ENCODE measurements around the gene CMPK1.

The CMPK1 gene

DNA sequence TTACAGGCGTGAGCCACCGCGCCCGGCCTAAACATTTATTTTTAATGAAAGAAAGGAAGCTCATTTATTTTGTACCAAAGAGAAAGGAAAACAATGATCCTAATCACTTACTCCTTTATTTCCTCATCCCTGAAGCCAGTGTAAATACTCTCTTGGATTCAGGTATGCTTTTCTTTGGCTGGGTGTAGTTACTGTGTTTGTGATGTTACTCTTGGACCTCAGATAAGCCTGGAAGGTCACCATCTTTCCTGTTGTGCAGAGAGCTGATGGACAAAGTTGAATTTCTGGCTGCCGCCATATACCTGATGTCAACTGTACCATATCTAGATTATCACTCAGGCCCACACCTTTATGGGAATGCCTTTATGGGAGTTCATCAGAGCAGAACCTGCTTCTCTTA is 47.1 kb downstream of the CMPK1 start:
- Histone ChIP-seq H3F3A (ENCODE audit: low read depth) (no peaks in the 10 kb centered on the region), H3K4me3 (ENCODE audit: low read length, poor library complexity, severe bottlenecking) (no peak overlapping the region), H3K4me2 (ENCODE audit: low read depth, low read length, poor library complexity, severe bottlenecking) (no peak overlapping the region), H3K27me3 (ENCODE audit: insufficient read depth, low read length, poor library complexity, severe bottlenecking) (no peaks in the 10 kb centered on the region), H3K36me3 (ENCODE audit: insufficient read depth, low read length) (peaks cover 45% of the 10 kb centered on the region), H3K4me1 (ENCODE audit: insufficient read depth, low read length, poor library complexity, severe bottlenecking) (no peaks in the 10 kb centered on the region), H2AFZ (ENCODE audit: low read length) (no peak overlapping the region), H3K9ac (ENCODE audit: low read depth, low read length, poor library complexity, severe bottlenecking) (no peak overlapping the region), H4K20me1 (ENCODE audit: insufficient read depth, low read length, poor library complexity, severe bottlenecking) (no peaks in the 10 kb centered on the region), H3K9me3 (ENCODE audit: insufficient read depth, low read depth, low read length) (no peaks in the 10 kb centered on the region), H3K79me2 (ENCODE audit: insufficient read depth, low read length) (no peaks in the 10 kb centered on the region), H3K9me2 (replicated peaks; ENCODE audit: low read depth, low read length) (no peaks in the 10 kb centered on the region)
- no peak for TF ChIP-seq EZH2phosphoT487 (IDR thresholded peaks at IDR 0.05; ENCODE audit: borderline replicate concordance)
- TF ChIP-seq CTCF (conservative IDR thresholded peaks at IDR 0.05; ENCODE audit: low read length) = no peak

GRCh38 chr1:47382399-47382983 is 48.9 kb downstream of the CMPK1 start:
- Histone ChIP-seq H3K27me3 (ENCODE audit: insufficient read depth, low read length, poor library complexity, severe bottlenecking) (no peaks in the 10 kb centered on the region), H3K4me3 (ENCODE audit: low read length, poor library complexity, severe bottlenecking) (no peak overlapping the region), H3K36me3 (ENCODE audit: insufficient read depth, low read length) (peaks cover 35% of the 10 kb centered on the region; the same call in 1 of the 2 replicates), H3K9ac (ENCODE audit: low read depth, low read length, poor library complexity, severe bottlenecking) (no peak overlapping the region), H3F3A (ENCODE audit: low read depth) (no peaks in the 10 kb centered on the region), H3K9me3 (ENCODE audit: insufficient read depth, low read depth, low read length) (no peaks in the 10 kb centered on the region), H3K4me1 (ENCODE audit: insufficient read depth, low read length, poor library complexity, severe bottlenecking) (no peaks in the 10 kb centered on the region), H3K4me2 (ENCODE audit: low read depth, low read length, poor library complexity, severe bottlenecking) (no peak overlapping the region), H2AFZ (ENCODE audit: low read length) (no peak overlapping the region), H3K79me2 (ENCODE audit: insufficient read depth, low read length) (no peaks in the 10 kb centered on the region), H4K20me1 (ENCODE audit: insufficient read depth, low read length, poor library complexity, severe bottlenecking) (no peaks in the 10 kb centered on the region), H3K9me2 (replicated peaks; ENCODE audit: low read depth, low read length) (no peaks in the 10 kb centered on the region)
- TF ChIP-seq EZH2phosphoT487 (IDR thresholded peaks at IDR 0.05; ENCODE audit: borderline replicate concordance) = no peak
- no peak for TF ChIP-seq CTCF (conservative IDR thresholded peaks at IDR 0.05; ENCODE audit: low read length)

- Histone ChIP-seq H3K4me3 (ENCODE audit: low read length, poor library complexity, severe bottlenecking) (no peak overlapping the region), H4K20me1 (ENCODE audit: insufficient read depth, low read length, poor library complexity, severe bottlenecking) (no peaks in the 10 kb centered on the region), H3F3A (ENCODE audit: low read depth) (no peaks in the 10 kb centered on the region), H2AFZ (ENCODE audit: low read length) (no peak overlapping the region), H3K9me2 (replicated peaks; ENCODE audit: low read depth, low read length) (no peaks in the 10 kb centered on the region), H3K4me2 (ENCODE audit: low read depth, low read length, poor library complexity, severe bottlenecking) (no peak overlapping the region), H3K79me2 (ENCODE audit: insufficient read depth, low read length) (no peaks in the 10 kb centered on the region), H3K9me3 (ENCODE audit: insufficient read depth, low read depth, low read length) (no peaks in the 10 kb centered on the region), H3K9ac (ENCODE audit: low read depth, low read length, poor library complexity, severe bottlenecking) (no peak overlapping the region), H3K4me1 (ENCODE audit: insufficient read depth, low read length, poor library complexity, severe bottlenecking) (no peaks in the 10 kb centered on the region), H3K36me3 (ENCODE audit: insufficient read depth, low read length) (peaks cover 23% of the 10 kb centered on the region; the same call in 1 of the 2 replicates), H3K27me3 (ENCODE audit: insufficient read depth, low read length, poor library complexity, severe bottlenecking) (no peaks in the 10 kb centered on the region)
- no peak for TF ChIP-seq EZH2phosphoT487 (IDR thresholded peaks at IDR 0.05; ENCODE audit: borderline replicate concordance)
- no peak for TF ChIP-seq CTCF (conservative IDR thresholded peaks at IDR 0.05; ENCODE audit: low read length)
Measured at GRCh38 chr1:47384083-47384482, 50.5 kb downstream of the CMPK1 start.

Measured in Loucy (cell line).